HG02981 (cell line): ENCODE data around the gene HEMGN.
"Not testable (repeated sequence)": the region's sequence is repeated elsewhere in the genome, so short reads cannot be mapped to it uniquely, and the experiment has no call there.

Source experiments
- ATAC-seq: cut with Tn5 transposase; IDR thresholded peaks from one replicate; pipeline ENCODE4 v1.9.1; 2021; ENCODE audit warnings: mild to moderate bottlenecking, moderate library complexity; ENCODE audit not compliant: unreplicated experiment

HEMGN gene

DNA sequence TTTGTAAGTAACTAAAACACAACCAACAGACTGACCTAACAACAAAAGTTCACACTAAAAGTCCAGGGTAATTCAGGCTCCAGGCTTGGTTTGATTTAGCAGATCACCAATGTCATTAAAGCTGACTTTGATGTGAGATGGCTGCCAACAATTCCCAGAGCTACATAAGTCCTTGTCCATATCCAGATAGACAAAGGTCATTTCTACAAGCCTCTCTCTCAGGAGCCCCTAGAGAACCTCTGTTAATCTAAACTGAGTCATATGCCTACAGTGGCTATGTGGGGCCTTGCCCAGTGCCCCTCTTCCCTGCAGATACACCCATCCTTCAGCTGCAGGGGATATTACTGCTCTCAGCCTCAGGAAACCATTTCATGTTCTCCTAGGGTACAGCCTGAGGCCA lies 26.9 kb upstream of the HEMGN start:
- no peak for ATAC-seq

GRCh38 chr9:97963232-97963631 lies 25.3 kb upstream of the HEMGN start:
- ATAC-seq = no peak

GRCh38 chr9:97962575-97962974 lies 24.6 kb upstream of the HEMGN start:
- ATAC-seq = no peak

DNA sequence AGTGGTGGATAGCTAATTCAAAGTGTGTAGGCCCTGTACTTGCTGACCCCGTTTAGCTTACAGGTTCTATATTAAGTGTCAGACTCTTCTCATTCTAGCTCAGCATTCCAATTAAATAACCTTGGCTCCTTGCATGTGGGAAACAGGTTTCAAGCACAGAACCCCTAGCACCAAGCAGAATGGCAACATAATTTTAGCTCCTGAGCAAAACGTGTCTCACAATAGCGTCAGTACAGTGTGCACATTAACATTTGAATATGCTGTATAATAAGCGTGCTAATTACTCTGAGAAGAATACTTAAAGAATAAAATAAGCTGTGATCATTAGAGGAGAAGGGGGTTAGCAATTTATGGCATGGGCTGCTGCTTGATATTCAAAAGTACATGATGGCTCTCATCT lies 24.2 kb upstream of the HEMGN start:
- ATAC-seq = no peak

DNA sequence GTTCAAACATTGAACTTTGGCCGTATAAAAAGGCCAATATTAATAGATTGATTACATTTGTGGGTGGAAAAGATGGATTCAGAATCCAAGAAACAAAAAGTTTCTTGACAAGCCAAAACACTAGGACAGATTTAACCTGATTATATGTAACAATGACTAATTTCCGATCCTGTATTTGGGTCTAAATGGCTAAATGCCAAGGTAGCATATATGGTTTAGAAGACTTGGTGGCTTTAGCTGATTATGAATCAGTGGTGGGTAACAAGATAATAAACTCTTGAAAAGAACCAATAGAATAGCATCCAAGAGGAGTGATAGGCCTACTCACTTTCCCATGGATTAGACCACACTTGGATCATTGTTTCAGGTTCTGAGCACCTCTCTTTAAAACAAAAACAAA lies 23.4 kb upstream of the HEMGN start:
- no peak for ATAC-seq

- not testable (repeated sequence) for ATAC-seq
Observed at GRCh38 chr9:97960678-97961328, 22.8 kb upstream of the HEMGN start.

GRCh38 chr9:97959585-97959984 lies 21.6 kb upstream of the HEMGN start:
- no peak for ATAC-seq

- no peak for ATAC-seq
Observed at GRCh38 chr9:97958812-97959511, 21.0 kb upstream of the HEMGN start.

DNA sequence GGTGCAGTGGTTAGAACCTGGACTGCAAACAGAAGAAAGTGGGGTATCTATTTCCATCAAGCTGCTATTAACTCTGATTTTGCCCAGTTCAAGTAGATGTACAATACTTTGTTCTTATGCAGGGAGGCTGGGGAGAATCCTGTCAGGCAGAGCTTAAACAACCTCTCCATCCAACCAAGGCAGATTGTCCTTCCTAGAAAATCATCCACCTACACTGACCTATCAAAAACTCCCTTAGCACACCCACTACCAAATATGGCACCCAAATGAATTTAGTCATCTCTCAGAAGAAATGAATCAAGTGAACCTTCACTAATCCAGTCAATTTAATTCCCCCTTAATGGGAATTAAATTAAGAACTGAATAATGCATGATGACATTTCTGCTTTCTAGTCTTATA lies 18.4 kb upstream of the HEMGN start:
- ATAC-seq = no peak

DNA sequence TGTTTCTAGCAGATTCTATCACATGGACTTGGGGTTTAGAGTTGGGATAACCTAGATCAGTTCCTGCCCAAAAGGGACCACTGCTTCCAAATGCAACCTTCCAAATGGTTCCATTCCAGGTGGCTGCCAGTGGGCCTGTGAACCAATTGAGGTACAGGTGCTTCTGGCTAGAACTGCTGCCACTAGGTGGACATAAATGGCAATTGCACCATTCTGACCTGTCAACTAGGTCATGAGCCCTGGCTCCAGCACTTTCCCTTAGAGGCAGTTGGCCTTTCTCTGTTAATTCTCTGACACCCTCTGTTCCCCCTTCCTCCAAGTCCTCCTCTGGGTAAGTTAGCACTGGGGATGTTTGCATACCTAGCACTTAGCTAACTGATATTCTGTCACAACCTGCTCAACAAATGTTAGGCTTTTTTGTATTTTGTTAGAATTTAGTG lies 16.6 kb upstream of the HEMGN start:
- peak; percentile 78 for ATAC-seq

DNA sequence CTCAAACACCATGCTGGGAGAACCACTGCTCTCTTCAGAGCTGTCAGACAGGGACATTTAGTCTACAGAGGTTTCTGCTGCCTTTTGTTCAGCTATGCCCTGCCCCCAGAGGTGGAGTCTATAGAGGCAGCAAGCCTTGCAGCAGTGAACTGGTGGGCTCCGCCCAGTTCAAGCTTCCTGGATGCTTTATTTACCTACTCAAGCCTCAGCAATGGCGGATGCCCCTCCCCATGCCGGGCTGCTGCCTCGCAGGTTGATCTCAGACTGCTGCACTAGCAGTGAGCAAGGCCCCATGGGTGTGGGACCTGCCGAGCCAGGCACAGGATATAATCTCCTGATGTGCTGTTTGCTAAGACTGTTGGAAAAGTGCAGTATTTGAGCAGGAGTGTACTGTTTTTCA lies 12.9 kb upstream of the HEMGN start:
- not testable (repeated sequence) for ATAC-seq

GRCh38 chr9:97947094-97947493 lies 9.1 kb upstream of the HEMGN start:
- not testable (repeated sequence) for ATAC-seq

- not testable (repeated sequence) for ATAC-seq
Observed at GRCh38 chr9:97945470-97945869, 7.5 kb upstream of the HEMGN start.

- ATAC-seq = no peak
Observed at GRCh38 chr9:97944612-97945011, 6.6 kb upstream of the HEMGN start.

GRCh38 chr9:97943308-97943855 lies 5.4 kb upstream of the HEMGN start:
- no peak for ATAC-seq

DNA sequence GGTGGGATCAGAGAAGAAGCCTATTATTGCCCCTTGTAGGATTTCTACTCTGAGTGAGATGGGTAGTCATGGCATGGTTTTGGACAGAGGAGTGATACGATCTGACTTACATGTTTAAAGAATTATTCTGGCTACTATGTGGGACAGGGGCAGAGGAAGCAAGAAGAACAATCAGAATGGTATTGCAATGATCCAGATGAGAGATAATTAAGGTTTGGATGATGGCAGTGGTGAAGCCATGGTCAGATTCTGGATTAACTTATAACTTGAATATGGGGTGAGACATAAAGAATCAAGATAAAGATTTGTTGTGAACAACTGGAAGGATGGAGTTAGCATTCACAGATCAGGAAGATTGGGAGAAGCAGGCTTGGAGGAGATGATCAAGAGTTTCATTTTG lies 3.4 kb upstream of the HEMGN start:
- ATAC-seq = no peak

DNA sequence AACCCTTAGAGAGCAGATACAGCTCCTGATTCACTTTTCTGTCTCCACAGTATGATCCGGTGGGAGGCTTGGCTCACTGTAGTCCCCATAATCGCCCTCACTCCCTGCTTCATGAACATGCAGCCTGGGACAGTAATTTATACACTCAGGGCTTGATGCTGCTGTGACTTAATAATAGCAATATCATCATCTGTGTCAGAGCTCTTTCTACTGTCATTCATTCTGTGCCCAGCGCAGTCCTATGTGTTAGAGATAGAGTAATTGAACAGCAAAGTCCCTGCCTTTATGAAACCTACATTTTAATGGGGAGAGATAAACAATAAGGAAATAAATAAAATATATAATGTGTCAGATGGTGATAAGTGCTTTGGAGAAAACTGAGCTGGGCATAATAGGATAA lies 2.8 kb upstream of the HEMGN start:
- no peak for ATAC-seq

GRCh38 chr9:97940233-97940632 lies 2.3 kb upstream of the HEMGN start:
- no peak for ATAC-seq

DNA sequence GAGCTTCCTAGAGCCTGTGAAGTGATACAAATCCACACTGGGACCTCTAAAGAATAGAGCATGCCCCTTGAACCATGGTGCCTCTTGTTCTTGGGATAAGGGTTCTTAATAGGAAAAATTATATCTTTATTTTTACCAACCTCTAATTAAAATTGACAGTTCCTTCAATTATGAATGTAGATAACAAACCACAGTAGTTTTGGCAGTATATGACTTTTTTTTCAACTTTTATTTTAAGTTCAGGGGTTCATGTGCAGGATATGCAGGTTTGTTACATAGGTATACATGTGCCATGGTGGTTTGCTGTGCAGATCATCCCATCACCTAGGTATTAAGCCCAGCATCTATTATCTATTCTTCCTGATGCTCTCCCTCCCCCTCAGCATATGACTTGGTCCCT lies 974 bp downstream of the HEMGN start:
- no peak for ATAC-seq

DNA sequence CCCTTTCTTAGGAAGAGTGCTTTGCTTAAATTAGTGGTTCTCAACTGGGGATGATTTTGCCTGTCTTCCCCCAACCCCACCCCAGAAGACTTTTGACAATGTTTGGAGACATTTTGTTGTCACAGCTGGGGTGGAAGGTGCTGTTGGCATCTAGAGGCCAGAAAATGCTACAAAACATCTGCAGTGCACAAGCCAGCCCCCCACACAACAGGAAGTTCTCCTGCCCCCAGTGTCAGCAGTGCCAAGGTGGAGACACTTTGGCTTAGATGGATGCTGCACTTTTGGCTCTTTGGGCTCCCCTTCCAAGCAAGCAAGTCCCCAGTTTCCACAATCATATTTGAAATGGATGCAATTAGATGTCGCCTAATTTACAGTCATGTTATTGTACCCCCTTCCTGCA lies 2.7 kb downstream of the HEMGN start:
- ATAC-seq = no peak

GRCh38 chr9:97934321-97935115 lies 3.5 kb downstream of the HEMGN start:
- no peak for ATAC-seq
